HepG2 (cell line): ENCODE results near the gene GGT1. TPM values are rescaled to one million over a fixed set of nuclear protein-coding genes. Genes with fewer than 3 reads are reported as not detected.
"Not testable (repeated sequence)": the region's sequence is repeated elsewhere in the genome, so short reads cannot be mapped to it uniquely, and the experiment has no call there.

Source experiments
- CEBPB ChIP-seq: IDR thresholded peaks from 2 replicates; pipeline ENCODE4 v1.6.1; 2011; ENCODE audit warnings: low read depth, low read length, improper control_type of control experiment, borderline replicate concordance
- GATAD2A ChIP-seq: IDR thresholded peaks from 2 replicates; pipeline ENCODE4 v1.6.1; 2016
- HDAC2 ChIP-seq: sonication (generic); formaldehyde crosslinking; IDR thresholded peaks from 2 replicates; pipeline ENCODE4 v1.4.0; 2020; ENCODE audit warnings: missing genetic modification reagents
- KDM3A ChIP-seq: IDR thresholded peaks from 2 replicates; pipeline ENCODE4 v1.6.1; 2018; ENCODE audit warnings: low read depth, missing compliant biosample characterization
- SOX6 ChIP-seq, 2 experiments: fragments of 450-650 bp in 1 of 2; sonication (generic) in 1 of 2; formaldehyde crosslinking in 1 of 2; IDR thresholded peaks; 2 replicates each; pipeline versions ENCODE4 v1.4.0 to v1.6.1; 2017 to 2020; ENCODE audit warnings: antibody characterized with exemption in 1 of 2, mild to moderate bottlenecking in 1 of 2, missing genetic modification reagents in 1 of 2
- ZNF746 ChIP-seq: sonication (generic); formaldehyde crosslinking; IDR thresholded peaks from 2 replicates; pipeline ENCODE4 v1.8.0; 2022; ENCODE audit warnings: mild to moderate bottlenecking, missing genetic modification reagents
- ZNF768 ChIP-seq: sonication (generic); formaldehyde crosslinking; IDR thresholded peaks from 2 replicates; pipeline ENCODE4 v1.4.0; 2020; ENCODE audit warnings: missing genetic modification reagents
- polyA plus RNA-seq, 8 experiments: library from polyadenylated mRNA; depleted of rRNA in 3 of 8; stranded (reverse) in 7 of 8; unstranded in 1 of 8; fragments of >200 nt; fragmentation: Illumina TruSeq in 4 of 8; extraction: Trizol in 4 of 8; gene quantifications; 2 replicates each; pipeline versions ENCODE4 v1.2.1 to v1.2.3, GENCODE V29; 2011 to 2016; ENCODE audit warnings: low read depth in 4 of 8, missing spikeins in 1 of 8, mixed read lengths in 1 of 8; ENCODE audit not compliant: insufficient read depth in 1 of 8
- total RNA-seq, 5 experiments: library from RNA; depleted of rRNA; stranded (reverse); fragments of >200 nt; fragmentation: Illumina TruSeq; extraction: Trizol; gene quantifications; 2 replicates each; pipeline ENCODE4 v1.2.3, GENCODE V29; 2016; ENCODE audit warnings: low read depth in 1 of 5
- TF ChIP-seq, protein P1 (sequence below): sonication (generic); formaldehyde crosslinking; IDR thresholded peaks from 2 replicates; pipeline ENCODE4 v1.5.0; 2020; ENCODE audit warnings: mild to moderate bottlenecking, missing genetic modification reagents, borderline replicate concordance
- TF ChIP-seq, protein P2 (sequence below): sonication (generic); formaldehyde crosslinking; IDR thresholded peaks from 2 replicates; pipeline ENCODE4 v1.5.0; 2020; ENCODE audit warnings: mild to moderate bottlenecking, missing genetic modification reagents, borderline replicate concordance
- TF ChIP-seq, protein P3 (sequence below): sonication (generic); formaldehyde crosslinking; IDR thresholded peaks from 2 replicates; pipeline ENCODE4 v1.4.0; 2020; ENCODE audit warnings: missing genetic modification reagents
- TF ChIP-seq, protein P4 (sequence below): sonication (generic); formaldehyde crosslinking; IDR thresholded peaks from 2 replicates; pipeline ENCODE4 v1.5.1; 2020; ENCODE audit warnings: mild to moderate bottlenecking, missing genetic modification reagents, moderate library complexity
- TF ChIP-seq, protein P5 (sequence below): sonication (generic); formaldehyde crosslinking; IDR thresholded peaks from 2 replicates; pipeline ENCODE4 v1.4.0; 2020; ENCODE audit warnings: missing genetic modification reagents

GGT1 gene
- total and polyA plus RNA-seq, 2 of the 13 experiments (the other 11 are each of a cell fraction or from before 2014, with no cell fraction given), result 29.9 to 103 TPM

DNA sequence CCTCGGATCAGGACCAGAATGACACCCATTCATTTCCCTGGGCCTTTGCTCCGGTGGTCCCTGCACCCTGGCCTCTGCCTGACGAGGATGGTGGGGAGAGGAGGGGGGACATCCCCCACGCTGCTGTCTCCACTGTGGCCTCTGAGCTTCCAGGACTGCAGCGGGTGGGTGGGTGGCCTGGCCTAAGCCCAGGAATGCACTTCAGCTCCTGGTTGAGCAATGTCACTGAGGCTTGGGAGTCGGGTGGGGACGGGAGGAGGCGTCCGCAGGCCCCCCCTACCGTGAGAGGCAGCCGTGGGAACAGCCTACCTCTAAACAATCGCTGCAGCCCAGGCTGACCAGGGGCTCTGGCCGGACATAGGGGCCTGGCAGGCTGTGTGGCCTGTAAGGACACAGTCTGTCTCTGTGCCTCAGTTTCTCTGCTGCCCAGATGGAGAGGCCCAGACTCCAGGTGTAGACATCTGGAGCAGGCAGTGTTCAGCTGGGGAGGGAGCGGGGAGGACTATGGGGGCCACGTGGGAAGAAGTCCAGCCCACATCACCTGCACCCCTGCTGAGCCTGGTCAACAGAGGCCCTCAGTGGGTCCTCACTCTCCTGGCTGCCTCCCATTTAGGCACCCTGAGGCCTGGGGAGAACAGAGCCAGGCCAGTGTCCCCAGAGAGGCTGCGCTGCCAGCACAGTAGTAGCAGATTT is 28.6 kb downstream of the GGT1 start (continued):
- TF ChIP-seq, protein P1, sequence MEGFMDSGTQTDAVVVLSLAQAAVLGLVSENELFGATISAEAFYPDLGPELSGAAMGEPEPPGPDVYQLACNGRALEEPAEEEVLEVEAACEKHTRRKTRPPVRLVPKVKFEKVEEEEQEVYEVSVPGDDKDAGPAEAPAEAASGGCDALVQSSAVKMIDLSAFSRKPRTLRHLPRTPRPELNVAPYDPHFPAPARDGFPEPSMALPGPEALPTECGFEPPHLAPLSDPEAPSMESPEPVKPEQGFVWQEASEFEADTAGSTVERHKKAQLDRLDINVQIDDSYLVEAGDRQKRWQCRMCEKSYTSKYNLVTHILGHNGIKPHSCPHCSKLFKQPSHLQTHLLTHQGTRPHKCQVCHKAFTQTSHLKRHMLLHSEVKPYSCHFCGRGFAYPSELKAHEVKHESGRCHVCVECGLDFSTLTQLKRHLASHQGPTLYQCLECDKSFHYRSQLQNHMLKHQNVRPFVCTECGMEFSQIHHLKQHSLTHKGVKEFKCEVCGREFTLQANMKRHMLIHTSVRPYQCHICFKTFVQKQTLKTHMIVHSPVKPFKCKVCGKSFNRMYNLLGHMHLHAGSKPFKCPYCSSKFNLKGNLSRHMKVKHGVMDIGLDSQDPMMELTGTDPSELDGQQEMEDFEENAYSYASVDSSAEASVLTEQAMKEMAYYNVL (CRISPR knock-in tag), result 0 out of 2 replicates have a peak, but pooled peaks have one; percentile 34
- TF ChIP-seq HDAC2 (CRISPR knock-in tag) (0 out of 2 replicates have a peak, but pooled peaks have one; percentile 13), ZNF768 (CRISPR knock-in tag) (peak; percentile 73; the same call in 1 of the 2 replicates), SOX6 (CRISPR knock-in tag; IDR thresholded peaks at IDR 0.05) (peak; percentile 40; the same call in 1 of the 2 replicates), ZNF746 (CRISPR knock-in tag) (0 out of 2 replicates have a peak, but pooled peaks have one; percentile 48), GATAD2A (peak; percentile 57), KDM3A (CRISPR knock-in tag) (0 out of 2 replicates have a peak, but pooled peaks have one; percentile 58), CEBPB (peak; percentile 27; the same call in 1 of the 2 replicates)
- not testable (repeated sequence) for TF ChIP-seq SOX6 (IDR thresholded peaks at IDR 0.05)
- TF ChIP-seq, protein P2, sequence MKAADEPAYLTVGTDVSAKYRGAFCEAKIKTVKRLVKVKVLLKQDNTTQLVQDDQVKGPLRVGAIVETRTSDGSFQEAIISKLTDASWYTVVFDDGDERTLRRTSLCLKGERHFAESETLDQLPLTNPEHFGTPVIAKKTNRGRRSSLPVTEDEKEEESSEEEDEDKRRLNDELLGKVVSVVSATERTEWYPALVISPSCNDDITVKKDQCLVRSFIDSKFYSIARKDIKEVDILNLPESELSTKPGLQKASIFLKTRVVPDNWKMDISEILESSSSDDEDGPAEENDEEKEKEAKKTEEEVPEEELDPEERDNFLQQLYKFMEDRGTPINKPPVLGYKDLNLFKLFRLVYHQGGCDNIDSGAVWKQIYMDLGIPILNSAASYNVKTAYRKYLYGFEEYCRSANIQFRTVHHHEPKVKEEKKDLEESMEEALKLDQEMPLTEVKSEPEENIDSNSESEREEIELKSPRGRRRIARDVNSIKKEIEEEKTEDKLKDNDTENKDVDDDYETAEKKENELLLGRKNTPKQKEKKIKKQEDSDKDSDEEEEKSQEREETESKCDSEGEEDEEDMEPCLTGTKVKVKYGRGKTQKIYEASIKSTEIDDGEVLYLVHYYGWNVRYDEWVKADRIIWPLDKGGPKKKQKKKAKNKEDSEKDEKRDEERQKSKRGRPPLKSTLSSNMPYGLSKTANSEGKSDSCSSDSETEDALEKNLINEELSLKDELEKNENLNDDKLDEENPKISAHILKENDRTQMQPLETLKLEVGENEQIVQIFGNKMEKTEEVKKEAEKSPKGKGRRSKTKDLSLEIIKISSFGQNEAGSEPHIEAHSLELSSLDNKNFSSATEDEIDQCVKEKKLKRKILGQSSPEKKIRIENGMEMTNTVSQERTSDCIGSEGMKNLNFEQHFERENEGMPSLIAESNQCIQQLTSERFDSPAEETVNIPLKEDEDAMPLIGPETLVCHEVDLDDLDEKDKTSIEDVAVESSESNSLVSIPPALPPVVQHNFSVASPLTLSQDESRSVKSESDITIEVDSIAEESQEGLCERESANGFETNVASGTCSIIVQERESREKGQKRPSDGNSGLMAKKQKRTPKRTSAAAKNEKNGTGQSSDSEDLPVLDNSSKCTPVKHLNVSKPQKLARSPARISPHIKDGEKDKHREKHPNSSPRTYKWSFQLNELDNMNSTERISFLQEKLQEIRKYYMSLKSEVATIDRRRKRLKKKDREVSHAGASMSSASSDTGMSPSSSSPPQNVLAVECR (CRISPR knock-in tag), result peak; percentile 15; the same call in 1 of the 2 replicates
- TF ChIP-seq, protein P3, sequence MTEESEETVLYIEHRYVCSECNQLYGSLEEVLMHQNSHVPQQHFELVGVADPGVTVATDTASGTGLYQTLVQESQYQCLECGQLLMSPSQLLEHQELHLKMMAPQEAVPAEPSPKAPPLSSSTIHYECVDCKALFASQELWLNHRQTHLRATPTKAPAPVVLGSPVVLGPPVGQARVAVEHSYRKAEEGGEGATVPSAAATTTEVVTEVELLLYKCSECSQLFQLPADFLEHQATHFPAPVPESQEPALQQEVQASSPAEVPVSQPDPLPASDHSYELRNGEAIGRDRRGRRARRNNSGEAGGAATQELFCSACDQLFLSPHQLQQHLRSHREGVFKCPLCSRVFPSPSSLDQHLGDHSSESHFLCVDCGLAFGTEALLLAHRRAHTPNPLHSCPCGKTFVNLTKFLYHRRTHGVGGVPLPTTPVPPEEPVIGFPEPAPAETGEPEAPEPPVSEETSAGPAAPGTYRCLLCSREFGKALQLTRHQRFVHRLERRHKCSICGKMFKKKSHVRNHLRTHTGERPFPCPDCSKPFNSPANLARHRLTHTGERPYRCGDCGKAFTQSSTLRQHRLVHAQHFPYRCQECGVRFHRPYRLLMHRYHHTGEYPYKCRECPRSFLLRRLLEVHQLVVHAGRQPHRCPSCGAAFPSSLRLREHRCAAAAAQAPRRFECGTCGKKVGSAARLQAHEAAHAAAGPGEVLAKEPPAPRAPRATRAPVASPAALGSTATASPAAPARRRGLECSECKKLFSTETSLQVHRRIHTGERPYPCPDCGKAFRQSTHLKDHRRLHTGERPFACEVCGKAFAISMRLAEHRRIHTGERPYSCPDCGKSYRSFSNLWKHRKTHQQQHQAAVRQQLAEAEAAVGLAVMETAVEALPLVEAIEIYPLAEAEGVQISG (CRISPR knock-in tag), result 0 out of 2 replicates have a peak, but pooled peaks have one; percentile 26
- TF ChIP-seq, protein P4, sequence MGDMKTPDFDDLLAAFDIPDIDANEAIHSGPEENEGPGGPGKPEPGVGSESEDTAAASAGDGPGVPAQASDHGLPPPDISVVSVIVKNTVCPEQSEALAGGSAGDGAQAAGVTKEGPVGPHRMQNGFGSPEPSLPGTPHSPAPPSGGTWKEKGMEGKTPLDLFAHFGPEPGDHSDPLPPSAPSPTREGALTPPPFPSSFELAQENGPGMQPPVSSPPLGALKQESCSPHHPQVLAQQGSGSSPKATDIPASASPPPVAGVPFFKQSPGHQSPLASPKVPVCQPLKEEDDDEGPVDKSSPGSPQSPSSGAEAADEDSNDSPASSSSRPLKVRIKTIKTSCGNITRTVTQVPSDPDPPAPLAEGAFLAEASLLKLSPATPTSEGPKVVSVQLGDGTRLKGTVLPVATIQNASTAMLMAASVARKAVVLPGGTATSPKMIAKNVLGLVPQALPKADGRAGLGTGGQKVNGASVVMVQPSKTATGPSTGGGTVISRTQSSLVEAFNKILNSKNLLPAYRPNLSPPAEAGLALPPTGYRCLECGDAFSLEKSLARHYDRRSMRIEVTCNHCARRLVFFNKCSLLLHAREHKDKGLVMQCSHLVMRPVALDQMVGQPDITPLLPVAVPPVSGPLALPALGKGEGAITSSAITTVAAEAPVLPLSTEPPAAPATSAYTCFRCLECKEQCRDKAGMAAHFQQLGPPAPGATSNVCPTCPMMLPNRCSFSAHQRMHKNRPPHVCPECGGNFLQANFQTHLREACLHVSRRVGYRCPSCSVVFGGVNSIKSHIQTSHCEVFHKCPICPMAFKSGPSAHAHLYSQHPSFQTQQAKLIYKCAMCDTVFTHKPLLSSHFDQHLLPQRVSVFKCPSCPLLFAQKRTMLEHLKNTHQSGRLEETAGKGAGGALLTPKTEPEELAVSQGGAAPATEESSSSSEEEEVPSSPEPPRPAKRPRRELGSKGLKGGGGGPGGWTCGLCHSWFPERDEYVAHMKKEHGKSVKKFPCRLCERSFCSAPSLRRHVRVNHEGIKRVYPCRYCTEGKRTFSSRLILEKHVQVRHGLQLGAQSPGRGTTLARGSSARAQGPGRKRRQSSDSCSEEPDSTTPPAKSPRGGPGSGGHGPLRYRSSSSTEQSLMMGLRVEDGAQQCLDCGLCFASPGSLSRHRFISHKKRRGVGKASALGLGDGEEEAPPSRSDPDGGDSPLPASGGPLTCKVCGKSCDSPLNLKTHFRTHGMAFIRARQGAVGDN (CRISPR knock-in tag), result peak; percentile 49
- TF ChIP-seq, protein P5, sequence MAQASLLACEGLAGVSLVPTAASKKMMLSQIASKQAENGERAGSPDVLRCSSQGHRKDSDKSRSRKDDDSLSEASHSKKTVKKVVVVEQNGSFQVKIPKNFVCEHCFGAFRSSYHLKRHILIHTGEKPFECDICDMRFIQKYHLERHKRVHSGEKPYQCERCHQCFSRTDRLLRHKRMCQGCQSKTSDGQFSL (CRISPR knock-in tag), result 0 out of 2 replicates have a peak, but pooled peaks have one; percentile 42
